GM08714 (cell line): ENCODE results near the gene ZNF827.

Experiments used
- H3K4me3 ChIP-seq: fragments of 200-500 bp; sonication (Bioruptor generic); 2 replicates; pipeline ENCODE4 v1.5.1; 2014; ENCODE audit warnings: mild to moderate bottlenecking, low read length, inconsistent platforms
- ZNF274 ChIP-seq: IDR thresholded peaks from 2 replicates; pipeline ENCODE4 v1.6.1; 2012; ENCODE audit warnings: mild to moderate bottlenecking, low read depth, low read length

ZNF827 gene

DNA sequence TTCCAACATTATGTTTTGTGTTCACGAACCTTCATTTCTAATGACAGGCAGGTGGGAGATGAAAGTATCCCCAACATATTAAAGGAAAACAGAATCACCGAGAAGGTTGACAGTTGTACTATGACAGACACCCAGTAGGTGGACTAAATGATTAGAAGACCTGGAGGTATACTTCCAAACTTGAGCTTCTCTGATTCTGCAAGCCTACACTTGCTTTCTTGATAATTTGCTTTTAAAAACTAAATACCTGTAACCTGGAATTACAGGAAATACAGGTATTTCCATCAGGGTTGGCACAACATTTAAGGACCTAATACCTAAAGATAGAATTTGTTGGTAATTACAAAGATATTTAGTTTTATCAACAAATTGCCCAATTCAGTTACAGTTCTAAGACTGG lies 215.3 kb downstream of the ZNF827 start:
- no peak overlapping the region for H3K4me3 ChIP-seq
- no peak for TF ChIP-seq ZNF274

DNA sequence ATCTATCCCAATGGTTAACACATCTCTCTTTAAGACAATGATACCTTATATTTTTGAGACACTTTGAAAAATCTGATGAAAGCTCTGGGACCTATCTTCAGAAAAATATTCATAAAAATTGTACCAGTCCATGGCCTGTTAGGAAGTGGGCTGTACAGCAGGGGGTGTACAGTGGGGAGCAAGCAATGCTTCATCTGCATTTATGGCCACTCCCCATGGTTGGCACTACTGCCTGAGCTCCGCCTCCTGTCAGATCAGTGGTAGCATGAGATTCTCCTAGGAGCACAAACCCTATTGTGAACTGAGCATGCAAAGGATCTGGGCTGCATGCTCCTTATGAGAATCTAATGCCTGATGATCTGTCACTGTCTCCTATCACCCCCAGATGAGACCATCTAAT lies 216.1 kb downstream of the ZNF827 start:
- H3K4me3 ChIP-seq = no peak overlapping the region

DNA sequence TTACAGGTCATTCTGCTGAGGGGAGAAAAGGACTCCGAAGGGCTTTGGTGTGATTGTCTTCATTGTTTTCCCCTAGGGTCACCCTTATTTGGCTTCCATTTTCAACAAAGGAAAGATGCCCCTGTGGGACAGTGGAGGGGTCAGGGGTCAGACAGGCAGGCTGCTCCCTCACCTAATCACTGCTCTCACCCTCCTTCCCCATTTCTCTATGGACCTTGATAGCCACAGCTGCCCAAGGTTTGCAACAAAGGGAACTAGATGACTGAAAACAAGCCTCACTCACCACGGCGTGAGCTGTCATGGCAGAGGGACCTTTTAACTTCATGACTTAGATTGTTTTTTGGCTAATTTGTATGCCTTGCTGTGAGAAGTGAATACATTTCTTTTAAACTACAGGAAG lies 218.0 kb downstream of the ZNF827 start:
- no peak overlapping the region for H3K4me3 ChIP-seq
- TF ChIP-seq ZNF274 = no peak

More for the DNA sequence above, 216.1 kb downstream of the ZNF827 start:
- no peak for TF ChIP-seq ZNF274

DNA sequence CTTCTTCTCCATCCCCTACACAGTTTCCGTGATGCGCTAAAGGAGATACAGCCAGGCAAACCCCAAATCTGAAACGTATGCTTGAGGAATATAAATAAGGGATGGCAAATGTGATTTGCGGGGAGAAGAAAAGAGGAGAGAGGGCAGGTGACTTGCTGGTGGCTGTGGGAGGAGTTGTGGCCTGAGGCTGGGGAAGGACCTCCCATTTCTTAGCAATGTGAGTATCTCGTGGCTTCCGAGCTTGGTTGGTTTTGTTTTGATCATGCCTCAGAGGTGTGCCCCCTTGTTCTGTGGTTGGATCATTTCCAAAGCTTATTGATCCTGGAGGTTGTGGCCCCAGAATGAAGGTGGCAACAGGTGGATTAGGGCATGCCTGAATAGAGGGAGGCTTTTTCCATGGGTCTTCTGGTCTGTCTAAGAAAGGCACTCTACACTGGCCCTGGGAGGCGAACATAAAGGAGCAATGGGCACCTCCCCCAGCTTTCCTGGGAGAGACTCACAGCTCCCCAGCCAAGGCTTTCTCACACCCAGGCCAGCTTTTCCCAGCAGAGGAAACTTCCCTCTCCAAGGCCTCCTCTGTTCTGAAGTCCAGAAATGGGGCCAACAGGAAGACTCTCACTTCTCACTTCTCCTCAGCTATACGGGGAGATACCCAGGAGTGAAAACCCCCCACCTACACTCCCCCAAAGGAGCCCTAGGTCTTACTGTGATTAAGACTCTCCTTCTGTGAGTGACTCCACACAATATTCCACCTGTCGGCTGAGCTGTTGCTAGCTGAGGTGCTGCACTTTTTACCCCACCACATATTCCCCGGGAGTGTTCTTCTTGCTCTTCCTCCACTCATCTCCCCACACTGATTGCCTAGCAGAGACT lies 218.6 kb downstream of the ZNF827 start:
- no peak overlapping the region for H3K4me3 ChIP-seq
- no peak for TF ChIP-seq ZNF274

DNA sequence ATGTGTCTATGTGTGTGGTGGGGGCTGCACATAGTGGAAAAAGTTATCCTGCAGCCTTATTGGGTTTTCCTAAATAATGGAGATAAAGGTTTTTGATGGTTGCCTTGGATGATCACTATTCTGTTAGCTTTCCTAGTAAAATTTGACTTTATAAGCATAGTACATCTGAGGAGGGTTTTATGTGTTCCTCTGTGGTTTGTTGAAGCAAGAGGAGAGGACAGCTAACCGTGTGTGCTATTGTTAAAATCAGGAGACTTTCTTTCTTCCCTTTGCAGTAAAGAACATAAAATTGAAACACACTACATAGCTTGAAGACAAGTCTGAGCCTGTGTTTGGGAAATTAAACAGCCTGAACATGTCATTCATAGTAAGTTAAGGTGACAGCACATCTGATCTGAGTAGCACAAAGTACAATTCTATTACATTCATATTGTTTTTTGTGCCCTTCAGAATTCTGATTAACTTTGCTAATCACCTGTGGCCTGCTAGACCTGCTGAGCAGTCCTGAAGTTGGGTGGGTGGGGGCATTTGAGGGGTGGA lies 221.9 kb downstream of the ZNF827 start:
- TF ChIP-seq ZNF274 = no peak

DNA sequence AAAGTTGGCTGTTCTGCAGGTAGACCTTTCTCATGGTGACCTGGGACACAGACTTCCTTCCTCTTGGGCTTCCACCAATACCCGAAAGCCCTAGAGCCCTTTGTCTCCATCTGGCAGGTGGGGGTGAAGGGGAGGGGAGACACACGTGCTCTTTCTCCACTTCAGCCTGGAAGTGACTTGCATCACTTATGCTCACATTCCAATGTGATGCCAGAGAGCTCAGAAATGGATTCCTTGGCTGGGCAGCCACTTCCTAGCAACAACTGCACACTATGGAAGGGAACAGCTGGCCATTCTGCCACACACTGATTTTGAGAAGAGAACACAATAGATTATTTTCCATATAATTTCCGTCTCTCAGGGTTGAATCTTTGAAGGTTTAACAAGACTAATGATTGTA lies 222.4 kb downstream of the ZNF827 start:
- TF ChIP-seq ZNF274 = no peak
- H3K4me3 ChIP-seq = no peak overlapping the region

More for the DNA sequence above, 221.9 kb downstream of the ZNF827 start:
- H3K4me3 ChIP-seq = no peak overlapping the region

DNA sequence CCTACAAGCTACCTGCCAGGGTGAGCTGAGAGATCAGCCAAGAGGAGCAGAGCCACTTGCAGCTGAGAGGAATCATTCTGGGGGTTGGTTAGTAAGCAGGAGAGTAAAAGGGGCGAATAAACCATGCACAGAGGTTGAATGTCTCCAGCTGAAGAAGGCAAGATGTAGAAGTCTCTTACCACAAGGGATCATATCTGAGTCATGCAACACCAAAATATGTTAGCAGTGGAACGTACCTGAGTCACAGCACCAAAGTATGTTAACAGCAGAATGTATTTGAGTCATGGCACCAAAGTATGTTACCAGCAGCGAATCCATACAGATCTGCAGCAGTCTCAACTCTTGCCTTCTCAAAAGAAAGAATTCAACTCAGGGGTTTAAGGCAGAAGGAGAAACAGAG lies 228.8 kb downstream of the ZNF827 start:
- TF ChIP-seq ZNF274 = no peak
- no peak overlapping the region for H3K4me3 ChIP-seq

DNA sequence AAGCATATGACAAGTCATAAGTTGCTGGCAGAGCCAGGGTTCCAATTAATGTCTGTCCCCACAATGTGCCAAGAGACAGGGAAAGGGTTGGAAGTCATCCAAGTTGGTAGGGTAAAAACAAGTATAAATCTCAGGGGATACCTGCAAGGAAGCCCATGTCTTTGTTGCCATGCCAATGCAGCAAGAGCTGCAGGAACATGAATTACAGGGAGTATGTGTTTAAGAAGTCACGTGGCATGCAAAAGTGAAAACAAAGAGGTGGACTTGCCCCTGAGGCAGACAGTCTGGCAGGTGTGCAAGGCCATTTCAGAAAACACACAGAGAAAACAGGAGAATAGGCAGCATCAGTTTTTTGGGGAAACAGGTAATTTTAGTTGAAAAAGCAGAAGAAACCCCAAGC lies 229.3 kb downstream of the ZNF827 start:
- TF ChIP-seq ZNF274 = no peak
- H3K4me3 ChIP-seq = no peak overlapping the region
